NCI-H1105 treated with DMSO at 0.1 percent for 48 hours (cell line): ENCODE measurements around the gene PCAT6.

Experiments used
- DNase-seq: peaks from one replicate; lab custom pipeline; 2025; lab: John Stamatoyannopoulos, UW

Gene PCAT6

GRCh38 chr1:202850593-202851362 lies 40.0 kb downstream of the PCAT6 start:
- no peak for DNase-seq

DNA sequence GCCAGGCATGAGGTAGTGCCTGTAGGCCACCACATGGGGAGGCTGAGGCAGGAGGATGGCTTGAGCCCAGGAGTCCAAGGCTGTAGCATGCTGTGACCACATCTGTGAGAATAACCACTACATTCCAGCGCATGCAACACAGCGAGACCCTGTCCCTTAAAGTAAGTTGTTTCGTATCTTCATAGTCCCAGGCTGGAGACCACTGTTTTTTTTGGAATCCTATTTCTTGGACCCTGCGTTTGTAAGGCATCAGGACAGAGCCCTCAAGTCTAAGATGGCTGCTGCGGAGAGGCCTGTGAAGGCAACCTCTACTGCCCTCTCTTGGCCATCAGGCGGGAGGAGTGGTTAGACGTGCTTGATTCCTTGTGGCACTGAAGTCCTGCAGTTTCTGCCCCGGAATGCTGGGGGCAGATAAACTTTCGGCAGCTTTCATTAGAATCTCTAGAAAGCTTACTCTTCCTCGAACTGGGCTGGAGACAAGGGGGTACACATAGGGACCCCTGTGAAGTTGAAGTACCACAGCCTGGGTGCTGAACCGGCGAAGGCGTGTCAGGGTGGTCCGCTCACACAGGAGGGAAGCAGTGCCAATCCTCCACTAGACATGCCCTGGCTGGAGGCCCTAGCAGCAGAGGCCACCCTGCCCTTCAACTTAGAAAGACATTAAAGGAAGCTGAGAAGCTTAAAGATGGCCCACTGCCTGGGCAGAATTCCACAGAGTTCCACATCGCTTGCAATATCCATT lies 41.6 kb downstream of the PCAT6 start:
- DNase-seq = no peak

GRCh38 chr1:202854787-202855186 lies 44.0 kb downstream of the PCAT6 start:
- DNase-seq = no peak

- no peak for DNase-seq
Measured at GRCh38 chr1:202856014-202856413, 45.3 kb downstream of the PCAT6 start.

- DNase-seq = no peak
Measured at GRCh38 chr1:202857136-202857610, 46.4 kb downstream of the PCAT6 start.

GRCh38 chr1:202858331-202858730 lies 47.6 kb downstream of the PCAT6 start:
- DNase-seq = no peak

DNA sequence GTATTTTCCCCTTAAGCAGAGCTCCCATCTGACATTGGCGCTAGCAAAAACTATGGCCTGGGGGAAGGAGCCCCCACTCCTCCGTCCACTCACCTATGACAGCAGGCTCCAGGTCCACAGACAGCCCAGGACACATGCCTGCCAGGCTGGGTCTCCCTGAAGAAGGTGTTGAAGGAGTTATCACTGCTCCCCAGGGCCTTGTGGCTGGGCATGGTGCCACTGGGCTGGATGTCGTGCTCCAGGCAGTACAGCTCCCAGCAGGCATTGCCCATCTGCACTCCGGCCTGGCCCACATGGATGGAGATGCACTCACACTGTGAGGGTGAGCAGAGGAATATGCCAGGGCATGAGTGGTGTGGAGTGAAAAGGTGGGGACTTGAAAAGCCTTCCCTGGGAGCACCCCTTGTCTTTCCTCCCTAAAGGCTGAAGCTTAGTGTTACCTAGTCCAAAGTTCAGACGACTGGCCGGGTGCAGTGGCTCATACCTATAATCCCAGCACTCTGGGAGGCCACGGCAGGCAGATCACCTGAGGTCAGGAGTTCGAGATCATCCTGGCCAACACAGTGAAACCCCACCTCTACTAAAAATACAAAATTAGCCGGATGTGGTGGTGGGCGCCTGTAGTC lies 48.1 kb downstream of the PCAT6 start:
- no peak for DNase-seq

DNA sequence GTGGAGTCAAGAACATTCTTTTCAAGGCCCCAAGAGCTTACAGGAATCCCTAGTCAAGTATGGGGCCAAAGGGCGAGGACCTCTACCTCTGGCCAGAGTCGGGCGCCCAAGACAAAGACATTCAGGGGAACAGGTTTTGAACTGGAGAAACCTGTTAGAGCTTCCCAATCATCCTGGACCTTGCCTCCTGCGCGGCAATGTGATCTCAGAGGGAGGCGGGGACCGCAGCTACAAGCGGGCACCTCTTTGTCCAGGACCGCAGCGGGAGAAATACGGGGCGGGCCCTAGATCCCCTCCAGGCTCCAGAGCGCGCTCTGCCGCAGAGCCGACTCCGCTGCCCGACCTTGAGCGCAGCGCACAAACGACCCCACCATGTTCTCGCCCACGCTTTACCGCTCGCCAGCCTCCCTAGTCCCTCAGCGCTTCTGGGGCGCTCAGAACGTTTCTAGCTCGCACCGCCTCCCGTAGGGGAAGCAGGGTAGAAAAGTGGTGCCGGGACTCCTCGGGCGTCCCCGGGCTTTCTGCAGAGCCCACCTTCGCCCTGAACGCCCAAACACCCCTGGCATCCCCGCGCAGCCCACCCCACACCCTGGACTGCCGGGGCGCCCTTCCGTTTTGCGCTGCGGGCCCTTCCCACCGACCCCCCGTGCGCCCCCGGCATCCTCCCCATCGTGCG lies 50.1 kb downstream of the PCAT6 start:
- DNase-seq = peak; percentile 77
